Natural killer cell (primary cell): ENCODE results near the gene FARP1. TPM values are rescaled to one million over a fixed set of nuclear protein-coding genes. Genes with fewer than 3 reads are reported as not detected.

Experiments
- ATAC-seq, 3 donors: fragments of 150-1000 bp in 2 of 3; fragments of 200-7000 bp in 1 of 3; cut with Tn5 transposase; 1 replicate in 1 of 3; 2 replicates in 2 of 3; pipeline ENCODE4 v1.10.0; 2021; ENCODE audit warnings: mild to moderate bottlenecking in 2 of 3, moderate library complexity in 2 of 3
- DNase-seq, 2 donors: peaks; one replicate each; pipeline versions ENCODE4 v3.0.0 to v3.0.0-alpha.2; 2013 to 2021; ENCODE audit warnings: mixed read lengths in 1 of 2
- H3K27ac ChIP-seq: one replicate; pipeline ENCODE4 v1.5.1; 2013; ENCODE audit warnings: mild to moderate bottlenecking, low read length
- H3K27me3 ChIP-seq: one replicate; pipeline ENCODE4 v1.6.1; 2013; ENCODE audit warnings: low read length; ENCODE audit not compliant: control insufficient read depth, insufficient read depth
- H3K36me3 ChIP-seq: one replicate; pipeline ENCODE4 v1.6.1; 2013; ENCODE audit warnings: low read length; ENCODE audit not compliant: control insufficient read depth, insufficient read depth
- H3K4me1 ChIP-seq: one replicate; pipeline ENCODE4 v1.6.1; 2013; ENCODE audit warnings: low read length; ENCODE audit not compliant: control insufficient read depth, insufficient read depth
- H3K4me3 ChIP-seq: one replicate; pipeline ENCODE4 v1.5.1; 2013; ENCODE audit warnings: low read length
- H3K9me3 ChIP-seq: one replicate; pipeline ENCODE4 v1.6.1; 2013; ENCODE audit warnings: low read length; ENCODE audit not compliant: control insufficient read depth, insufficient read depth
- H3K27ac Mint-ChIP-seq, 2 donors: one replicate each; pipeline ENCODE4 v1.8.0; 2022; ENCODE audit warnings: mild to moderate bottlenecking in 2 of 2, mixed read lengths in 2 of 2, moderate library complexity in 1 of 2
- H3K27me3 Mint-ChIP-seq, 2 donors: one replicate each; pipeline ENCODE4 v1.8.0; 2022; ENCODE audit warnings: low read depth in 2 of 2, mixed read lengths in 2 of 2
- H3K36me3 Mint-ChIP-seq: one replicate; pipeline ENCODE4 v1.8.0; 2022; ENCODE audit warnings: mixed read lengths
- H3K4me1 Mint-ChIP-seq, 2 donors: one replicate each; pipeline ENCODE4 v1.8.0; 2022; ENCODE audit warnings: mixed read lengths in 2 of 2
- H3K4me3 Mint-ChIP-seq: one replicate; pipeline ENCODE4 v1.8.0; 2022; ENCODE audit warnings: mild to moderate bottlenecking, moderate library complexity, mixed read lengths
- H3K9me3 Mint-ChIP-seq, 2 donors: one replicate each; pipeline ENCODE4 v1.8.0; 2022; ENCODE audit warnings: mixed read lengths in 2 of 2
- CTCF ChIP-seq: fragments of 200-600 bp; IDR thresholded peaks from one replicate; pipeline ENCODE4 v1.8.0; 2022; ENCODE audit warnings: antibody characterized with exemption
- WGBS: methylation state at CpG from one replicate; pipeline ENCODE4 v1.1.7; 2013; ENCODE audit warnings: missing lambda C conversion rate; ENCODE audit not compliant: insufficient coverage; 5-methylcytosine and 5-hydroxymethylcytosine counted together
- intact Hi-C: fragments of 100-400 bp; cut with micrococcal nuclease; formaldehyde crosslinking; loops from one replicate; pipeline ENCODE4 v1.14.2; 2022
- total RNA-seq, 4 donors: library from RNA; stranded (reverse); fragments of 120-200 nt in 1 of 4; gene quantifications; one replicate each; pipeline versions ENCODE4 v1.2.3 to v1.2.4, GENCODE V29; 2013 to 2022

The FARP1 gene
- total RNA-seq, 3 donors from 2014 or later (not counting 1 experiment from before 2014, with no cell fraction given): 0.71 to 1.2 (median 1.1) TPM

- no peak overlapping the region for H3K27ac ChIP-seq
- peak overlapping the region; percentile 34 to 57 for H3K27ac Mint-ChIP-seq
- H3K27me3 ChIP-seq: peaks cover 5% of the 10 kb centered on the region
- H3K9me3 Mint-ChIP-seq: no peaks in the 10 kb centered on the region
- peaks cover 6% of the 10 kb centered on the region for H3K36me3 Mint-ChIP-seq
- peak; percentile 43 to 60 for DNase-seq
- intact Hi-C loops: loop anchor here (5.0 kb wide), 1 partner anchor 73 kb away; the partner anchor contains the start of gene STK24
- peaks cover 52 to 88% of the 10 kb centered on the region in 2 donors for H3K4me1 Mint-ChIP-seq
- peaks cover 24 to 48% of the 10 kb centered on the region in 2 donors for H3K27me3 Mint-ChIP-seq
- no peaks in the 10 kb centered on the region for H3K36me3 ChIP-seq
- peak overlapping the region; percentile 62 for H3K4me3 Mint-ChIP-seq
- no peak for TF ChIP-seq CTCF
- WGBS: 49% methylated on average over 12 of the region's 12 CpGs
- ATAC-seq: peak; percentile 86 to 97 (median 87)
- H3K4me1 ChIP-seq: peaks cover 29% of the 10 kb centered on the region
- no peaks in the 10 kb centered on the region for H3K9me3 ChIP-seq
- H3K4me3 ChIP-seq: no peak overlapping the region
These were observed 361.6 kb downstream of the FARP1 start for GRCh38 chr13:98504371-98504963.

Other genes starting within 250 kb of the FARP1 start
- gene IPO5, start 189.4 kb upstream of the FARP1 start, total RNA-seq: 10 to 100 TPM; 59.9 to 83.9 (median 71.2) TPM
- not detected for gene RNF113B, start 34.2 kb downstream of the FARP1 start, total RNA-seq